SK-N-MC (cell line): Measurements from ENCODE around the gene TES.

ENCODE experiments used
- DNase-seq: peaks from one replicate; pipeline ENCODE4 v3.0.0-alpha.2; 2011; ENCODE audit warnings: low read depth, low spot score
- H3K27ac ChIP-seq: fragments of 200-600 bp; sonication (generic); 2 replicates; pipeline ENCODE4 v1.5.1; 2016; ENCODE audit warnings: mixed run types
- H3K36me3 ChIP-seq: fragments of 200-600 bp; sonication (generic); 2 replicates; pipeline ENCODE4 v1.6.1; 2017; ENCODE audit warnings: antibody characterized with exemption, low read length, mixed read lengths; ENCODE audit not compliant: insufficient read depth
- H3K4me3 ChIP-seq: fragments of 200-600 bp; sonication (generic); 2 replicates; pipeline ENCODE4 v1.5.1; 2016
- H3K9ac ChIP-seq: fragments of 200-600 bp; sonication (generic); 2 replicates; pipeline ENCODE4 v1.8.0; 2017; ENCODE audit warnings: mixed run types, mixed read lengths; ENCODE audit not compliant: insufficient read length
- H3K9me3 ChIP-seq: fragments of 200-600 bp; sonication (generic); 2 replicates; pipeline ENCODE4 v1.6.1; 2017; ENCODE audit warnings: low read depth, mild to moderate bottlenecking, antibody characterized with exemption, low read length, moderate library complexity, mixed read lengths
- EZH2 ChIP-seq: fragments of 200-600 bp; sonication (generic); IDR thresholded peaks from one replicate; pipeline ENCODE4 v1.6.1; 2017; ENCODE audit warnings: antibody characterized with exemption
- FOXP2 ChIP-seq: optimal IDR thresholded peaks from 2 replicates; pipeline ENCODE3; 2011; ENCODE audit warnings: mild to moderate bottlenecking, moderate library complexity; ENCODE audit not compliant: insufficient read depth; ENCODE audit errors: extremely low read length, control extremely low read depth
- POLR2AphosphoS5 ChIP-seq: IDR thresholded peaks from 2 replicates; pipeline ENCODE4 v1.6.1; 2012; ENCODE audit warnings: mild to moderate bottlenecking, low read depth, low read length, borderline replicate concordance

The TES gene

GRCh38 chr7:116252249-116252648 lies 41.9 kb downstream of the TES start:
- DNase-seq: no peak
- Histone ChIP-seq H3K4me3 (no peak overlapping the region), H3K36me3 (no peaks in the 10 kb centered on the region), H3K9ac (no peak overlapping the region), H3K9me3 (0 out of 2 replicates have a peak, but pooled peaks cover 3% of the 10 kb centered on the region), H3K27ac (no peak overlapping the region; the same call in 1 of the 2 replicates)
- no peak for TF ChIP-seq POLR2AphosphoS5
- TF ChIP-seq FOXP2: no peak
- TF ChIP-seq EZH2: no peak

- H3K9ac ChIP-seq: no peak overlapping the region
- TF ChIP-seq EZH2 (no peak), FOXP2 (no peak), POLR2AphosphoS5 (no peak)
- peak overlapping the region; percentile 96; the same call in 1 of the 2 replicates for H3K27ac ChIP-seq
- no peaks in the 10 kb centered on the region for H3K36me3 ChIP-seq
- no peak for DNase-seq
- no peak overlapping the region for H3K4me3 ChIP-seq
- H3K9me3 ChIP-seq: no peaks in the 10 kb centered on the region
Observed at GRCh38 chr7:116257156-116257555, 46.8 kb downstream of the TES start.

- Histone ChIP-seq H3K36me3 (no peaks in the 10 kb centered on the region), H3K4me3 (peak overlapping the region; percentile 39), H3K9me3 (no peaks in the 10 kb centered on the region), H3K27ac (peak overlapping the region; percentile 96), H3K9ac (peak overlapping the region; percentile 64)
- TF ChIP-seq FOXP2 (no peak), EZH2 (no peak), POLR2AphosphoS5 (no peak)
- peak; percentile 84 for DNase-seq
Observed at GRCh38 chr7:116258734-116259133, 48.4 kb downstream of the TES start.

GRCh38 chr7:116259156-116259870 lies 49.0 kb downstream of the TES start:
- no peak for TF ChIP-seq FOXP2
- TF ChIP-seq EZH2: no peak
- no peak for TF ChIP-seq POLR2AphosphoS5

GRCh38 chr7:116259871-116260440 lies 49.6 kb downstream of the TES start:
- Histone ChIP-seq H3K9me3 (no peaks in the 10 kb centered on the region), H3K4me3 (no peak overlapping the region), H3K9ac (no peak overlapping the region), H3K27ac (peak overlapping the region; percentile 96), H3K36me3 (no peaks in the 10 kb centered on the region)
- TF ChIP-seq POLR2AphosphoS5 (no peak), EZH2 (no peak), FOXP2 (no peak)
- no peak for DNase-seq

More at GRCh38 chr7:116259156-116259870, 49.0 kb downstream of the TES start:
- Histone ChIP-seq H3K36me3 (no peaks in the 10 kb centered on the region), H3K9ac (peak overlapping the region; percentile 64), H3K27ac (peak overlapping the region; percentile 96), H3K9me3 (no peaks in the 10 kb centered on the region), H3K4me3 (peak overlapping the region; percentile 39)
- DNase-seq: no peak

- no peaks in the 10 kb centered on the region for H3K36me3 ChIP-seq
- H3K9me3 ChIP-seq: no peaks in the 10 kb centered on the region
- no peak for DNase-seq
- TF ChIP-seq POLR2AphosphoS5 (no peak), FOXP2 (no peak), EZH2 (no peak)
- H3K4me3 ChIP-seq: no peak overlapping the region
- H3K9ac ChIP-seq: no peak overlapping the region
- H3K27ac ChIP-seq: no peak overlapping the region
Observed at GRCh38 chr7:116261904-116262303, 51.6 kb downstream of the TES start.

- no peak overlapping the region for H3K27ac ChIP-seq
- H3K9ac ChIP-seq: no peak overlapping the region
- no peak overlapping the region for H3K4me3 ChIP-seq
- no peaks in the 10 kb centered on the region for H3K36me3 ChIP-seq
- no peak for DNase-seq
- H3K9me3 ChIP-seq: no peaks in the 10 kb centered on the region
- TF ChIP-seq EZH2 (no peak), FOXP2 (no peak), POLR2AphosphoS5 (no peak)
Observed at GRCh38 chr7:116265881-116266280, 55.5 kb downstream of the TES start.

- Histone ChIP-seq H3K27ac (no peak overlapping the region), H3K4me3 (no peak overlapping the region), H3K9me3 (no peaks in the 10 kb centered on the region), H3K36me3 (no peaks in the 10 kb centered on the region), H3K9ac (no peak overlapping the region)
- no peak for TF ChIP-seq POLR2AphosphoS5
- TF ChIP-seq EZH2: no peak
- TF ChIP-seq FOXP2: no peak
- no peak for DNase-seq
Observed at GRCh38 chr7:116269466-116269865, 59.1 kb downstream of the TES start.
